CD14-positive monocyte (primary cell): ENCODE results near the gene KRTAP4-5. TPM values are rescaled to one million over a fixed set of nuclear protein-coding genes. Genes with fewer than 3 reads are reported as not detected.
"Not testable (repeated sequence)": the region's sequence is repeated elsewhere in the genome, so short reads cannot be mapped to it uniquely, and the experiment has no call there.

Experiments used
- DNase-seq, 3 donors: peaks; one replicate each; pipeline ENCODE4 v3.0.0-alpha.2; 2011 to 2022
- H2AFZ ChIP-seq: 2 replicates; pipeline ENCODE4 v1.6.0; 2012; ENCODE audit warnings: mild to moderate bottlenecking, low read depth, low read length, inconsistent platforms; ENCODE audit not compliant: insufficient read depth, poor library complexity, severe bottlenecking
- H3K27ac ChIP-seq, 2 donors: 1 replicate in 1 of 2; 2 replicates in 1 of 2; pipeline ENCODE4 v1.5.1; 2012 to 2013; ENCODE audit warnings: low read length in 2 of 2, control low read depth in 1 of 2, inconsistent platforms in 1 of 2, low read depth in 1 of 2, mild to moderate bottlenecking in 1 of 2
- H3K27me3 ChIP-seq, 2 donors: one replicate each; pipeline versions ENCODE4 v1.6.0 to v1.6.1; 2011 to 2013; ENCODE audit warnings: low read length in 2 of 2; ENCODE audit not compliant: control insufficient read depth in 2 of 2, insufficient read depth in 2 of 2
- H3K36me3 ChIP-seq, 2 donors: replicated peaks in 1 of 2; 1 replicate in 1 of 2; 2 replicates in 1 of 2; pipeline versions ENCODE4 v1.5.1 to v1.6.1; 2012 to 2013; ENCODE audit warnings: low read length in 2 of 2, control low read depth in 1 of 2, inconsistent platforms in 1 of 2, mild to moderate bottlenecking in 1 of 2; ENCODE audit not compliant: insufficient read depth in 2 of 2, control insufficient read depth in 1 of 2
- H3K4me1 ChIP-seq, 2 donors: 1 replicate in 1 of 2; 2 replicates in 1 of 2; pipeline versions ENCODE4 v1.5.1 to v1.6.1; 2012 to 2013; ENCODE audit warnings: low read length in 2 of 2, control low read depth in 1 of 2, inconsistent platforms in 1 of 2, mild to moderate bottlenecking in 1 of 2, moderate library complexity in 1 of 2; ENCODE audit not compliant: insufficient read depth in 2 of 2, control insufficient read depth in 1 of 2
- H3K4me2 ChIP-seq: replicated peaks from 2 replicates; pipeline ENCODE3; 2012; ENCODE audit warnings: low read length, moderate library complexity, mild to moderate bottlenecking; ENCODE audit not compliant: poor library complexity, severe bottlenecking; ENCODE audit errors: extremely low read depth
- H3K4me3 ChIP-seq, 3 experiments: fragments of 200-600 bp in 1 of 3; sonication (generic) in 1 of 3; replicated peaks in 1 of 3; 1 replicate in 2 of 3; 2 replicates in 1 of 3; pipeline ENCODE4 v1.5.1; 2011 to 2013; ENCODE audit warnings: low read length in 3 of 3, mild to moderate bottlenecking in 3 of 3, control low read depth in 2 of 3, low read depth in 2 of 3, inconsistent platforms in 1 of 3, moderate library complexity in 1 of 3
- H3K79me2 ChIP-seq: 2 replicates; pipeline ENCODE4 v1.6.0; 2012; ENCODE audit warnings: mild to moderate bottlenecking, control low read depth, inconsistent platforms, low read length, moderate library complexity; ENCODE audit not compliant: insufficient read depth
- H3K9ac ChIP-seq: 2 replicates; pipeline ENCODE4 v1.6.0; 2017; ENCODE audit warnings: low read length, mild to moderate bottlenecking; ENCODE audit not compliant: insufficient read depth, poor library complexity, severe bottlenecking
- H3K9me3 ChIP-seq, 2 donors: replicated peaks in 1 of 2; 1 replicate in 1 of 2; 2 replicates in 1 of 2; pipeline versions ENCODE4 v1.5.1 to v1.6.1; 2012 to 2013; ENCODE audit warnings: low read length in 2 of 2, control low read depth in 1 of 2; ENCODE audit not compliant: control insufficient read depth in 1 of 2, insufficient read depth in 1 of 2
- H4K20me1 ChIP-seq: 2 replicates; pipeline ENCODE4 v1.6.0; 2012; ENCODE audit warnings: mild to moderate bottlenecking, low read length, control low read depth, moderate library complexity; ENCODE audit not compliant: insufficient read depth
- H3K27ac Mint-ChIP-seq, 7 donors: one replicate each; pipeline ENCODE4 v1.8.0; 2020; ENCODE audit warnings: mild to moderate bottlenecking in 7 of 7, mixed read lengths in 7 of 7, moderate library complexity in 6 of 7, inconsistent platforms in 2 of 7
- H3K27me3 Mint-ChIP-seq, 3 donors: one replicate each; pipeline ENCODE4 v1.8.0; 2021 to 2022; ENCODE audit warnings: low read depth in 3 of 3, mild to moderate bottlenecking in 3 of 3, mixed read lengths in 3 of 3, moderate library complexity in 3 of 3, inconsistent platforms in 1 of 3
- H3K36me3 Mint-ChIP-seq, 2 donors: one replicate each; pipeline ENCODE4 v1.8.0; 2020; ENCODE audit warnings: mixed read lengths in 2 of 2, inconsistent platforms in 1 of 2, mild to moderate bottlenecking in 1 of 2
- H3K4me1 Mint-ChIP-seq: one replicate; pipeline ENCODE4 v1.8.0; 2020; ENCODE audit warnings: mild to moderate bottlenecking, mixed read lengths
- H3K4me3 Mint-ChIP-seq, 2 donors: one replicate each; pipeline ENCODE4 v1.8.0; 2020; ENCODE audit warnings: mild to moderate bottlenecking in 2 of 2, mixed read lengths in 2 of 2, moderate library complexity in 1 of 2
- H3K9me3 Mint-ChIP-seq, 7 donors: one replicate each; pipeline ENCODE4 v1.8.0; 2020 to 2022; ENCODE audit warnings: mixed read lengths in 7 of 7, mild to moderate bottlenecking in 6 of 7, moderate library complexity in 6 of 7, inconsistent platforms in 2 of 7
- WGBS: methylation state at CpG from one replicate; pipeline ENCODE4 v1.1.5; 2013; ENCODE audit warnings: missing lambda C conversion rate; ENCODE audit not compliant: insufficient coverage; 5-methylcytosine and 5-hydroxymethylcytosine counted together
- intact Hi-C, 2 donors: fragments of 100-400 bp; cut with micrococcal nuclease; formaldehyde crosslinking; loops; one replicate each; pipeline versions ENCODE4 v1.15.0 to v1.15.1; 2023
- polyA plus RNA-seq, 3 donors: library from polyadenylated mRNA; depleted of rRNA in 1 of 3; unstranded in 2 of 3; stranded (reverse) in 1 of 3; fragments of 300-500 nt in 2 of 3; fragments of >200 nt in 1 of 3; fragmentation: Illumina TruSeq in 2 of 3; gene quantifications; 1 replicate in 2 of 3; 2 replicates in 1 of 3; pipeline ENCODE4 v1.2.3, GENCODE V29; 2012 to 2021
- TF ChIP-seq, protein P1 (sequence below): fragments of 200-600 bp; IDR thresholded peaks from one replicate; pipeline ENCODE4 v1.8.0; 2022; ENCODE audit warnings: antibody characterized with exemption, mild to moderate bottlenecking

The KRTAP4-5 gene
- polyA plus RNA-seq, 3 donors = not detected

DNA sequence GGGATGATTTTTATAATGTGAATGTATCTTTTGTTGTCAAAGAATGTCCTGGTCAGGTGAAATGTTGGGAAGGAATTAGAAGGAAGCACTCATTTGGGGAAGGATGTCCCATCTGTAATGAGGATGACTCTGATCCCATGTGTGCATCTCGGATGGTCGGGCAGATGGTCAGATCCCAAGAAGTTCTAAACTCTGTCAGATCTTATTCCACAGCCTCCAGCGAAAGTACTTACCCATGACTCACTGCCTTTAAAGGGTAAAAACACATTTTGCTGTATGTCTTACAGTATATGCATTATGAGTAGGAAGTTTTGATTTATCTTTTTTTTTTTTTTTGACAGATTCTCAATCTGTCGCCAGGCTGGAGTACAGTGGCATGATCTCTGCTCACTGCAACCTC, 30.9 kb downstream of the KRTAP4-5 start:
- H3K4me3 Mint-ChIP-seq = no peak overlapping the region
- Histone ChIP-seq H3K4me3 (no peak overlapping the region), H3K4me1 (peaks cover 14 to 21% of the 10 kb centered on the region in 2 donors), H3K27me3 (no peaks in the 10 kb centered on the region), H4K20me1 (no peaks in the 10 kb centered on the region), H3K4me2 (no peak overlapping the region), H3K9ac (no peak overlapping the region), H3K79me2 (no peaks in the 10 kb centered on the region), H3K9me3 (no peaks in the 10 kb centered on the region), H2AFZ (no peak overlapping the region), H3K27ac (no peak overlapping the region), H3K36me3 (no peaks in the 10 kb centered on the region)
- no peak for DNase-seq
- peaks cover 0 to 4% (median 0%) of the 10 kb centered on the region in 3 donors for H3K27me3 Mint-ChIP-seq
- H3K9me3 Mint-ChIP-seq = peaks cover 0 to 8% (median 0%) of the 10 kb centered on the region in 7 donors
- intact Hi-C loops = no loop called here
- H3K36me3 Mint-ChIP-seq = no peaks in the 10 kb centered on the region
- H3K27ac Mint-ChIP-seq = no peak overlapping the region
- 100% methylated on average over 1 of the region's 4 CpGs for WGBS
- H3K4me1 Mint-ChIP-seq = peaks cover 24% of the 10 kb centered on the region
- TF ChIP-seq, protein P1, sequence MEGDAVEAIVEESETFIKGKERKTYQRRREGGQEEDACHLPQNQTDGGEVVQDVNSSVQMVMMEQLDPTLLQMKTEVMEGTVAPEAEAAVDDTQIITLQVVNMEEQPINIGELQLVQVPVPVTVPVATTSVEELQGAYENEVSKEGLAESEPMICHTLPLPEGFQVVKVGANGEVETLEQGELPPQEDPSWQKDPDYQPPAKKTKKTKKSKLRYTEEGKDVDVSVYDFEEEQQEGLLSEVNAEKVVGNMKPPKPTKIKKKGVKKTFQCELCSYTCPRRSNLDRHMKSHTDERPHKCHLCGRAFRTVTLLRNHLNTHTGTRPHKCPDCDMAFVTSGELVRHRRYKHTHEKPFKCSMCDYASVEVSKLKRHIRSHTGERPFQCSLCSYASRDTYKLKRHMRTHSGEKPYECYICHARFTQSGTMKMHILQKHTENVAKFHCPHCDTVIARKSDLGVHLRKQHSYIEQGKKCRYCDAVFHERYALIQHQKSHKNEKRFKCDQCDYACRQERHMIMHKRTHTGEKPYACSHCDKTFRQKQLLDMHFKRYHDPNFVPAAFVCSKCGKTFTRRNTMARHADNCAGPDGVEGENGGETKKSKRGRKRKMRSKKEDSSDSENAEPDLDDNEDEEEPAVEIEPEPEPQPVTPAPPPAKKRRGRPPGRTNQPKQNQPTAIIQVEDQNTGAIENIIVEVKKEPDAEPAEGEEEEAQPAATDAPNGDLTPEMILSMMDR = no peak

DNA sequence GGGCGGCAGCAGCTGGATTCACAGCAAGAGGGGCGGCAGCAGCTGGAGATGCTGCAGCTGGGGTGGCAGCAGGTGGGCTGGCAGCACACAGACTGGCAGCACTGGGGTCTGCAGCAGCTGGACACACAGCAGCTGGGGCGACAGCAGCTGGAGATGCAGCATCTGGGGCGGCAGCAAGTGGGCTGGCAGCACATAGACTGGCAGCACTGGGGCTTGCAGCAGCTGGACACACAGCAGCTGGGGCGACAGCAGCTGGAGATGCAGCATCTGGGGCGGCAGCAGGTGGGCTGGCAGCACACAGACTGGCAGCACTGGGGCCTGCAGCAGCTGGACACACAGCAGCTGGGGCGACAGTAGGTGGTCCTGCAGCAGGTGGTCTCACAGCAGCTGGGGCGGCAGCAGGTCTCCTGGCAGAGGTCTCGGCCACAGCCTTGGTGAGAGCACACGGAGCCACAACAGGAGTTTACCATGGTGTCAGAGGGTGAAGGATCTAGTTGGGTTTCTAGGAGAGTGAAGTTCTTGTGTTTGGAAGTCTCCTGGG, 31.7 kb downstream of the KRTAP4-5 start, which contains the start of gene KRTAP4-11:
KRTAP4-11 (minus strand) TSS at position 528 of the 541 bp plus-strand sequence; CDS start at position 470, 58 bp downstream.
- H3K4me3 ChIP-seq, H3K36me3 ChIP-seq, DNase-seq, H3K27me3 ChIP-seq, H4K20me1 ChIP-seq, H3K27ac ChIP-seq, H3K9me3 Mint-ChIP-seq, intact Hi-C loops, H3K9me3 ChIP-seq, H3K27me3 Mint-ChIP-seq, H3K9ac ChIP-seq, H3K79me2 ChIP-seq, H3K4me3 Mint-ChIP-seq, H3K36me3 Mint-ChIP-seq, H2AFZ ChIP-seq, H3K4me2 ChIP-seq: not testable (repeated sequence)
- peak within 1 kb of the TSS in 3 of 7 donors; percentile 6 to 37 (median 13) for H3K27ac Mint-ChIP-seq
- H3K4me1 ChIP-seq = peaks cover 14 to 21% of the 10 kb centered on the region in 2 donors
- H3K4me1 Mint-ChIP-seq = peaks cover 24% of the 10 kb centered on the region
- 92% methylated on average over 10 of the region's 10 CpGs for WGBS
